T1000 (cell line): ENCODE results near the gene RNLS.
"Not testable (repeated sequence)": the region's sequence is repeated elsewhere in the genome, so short reads cannot be mapped to it uniquely, and the experiment has no call there.

Experiments
- DNase-seq: peaks from one replicate; lab custom pipeline; 2025; ENCODE audit warnings: mixed read lengths; lab: John Stamatoyannopoulos, UW

Gene RNLS

DNA sequence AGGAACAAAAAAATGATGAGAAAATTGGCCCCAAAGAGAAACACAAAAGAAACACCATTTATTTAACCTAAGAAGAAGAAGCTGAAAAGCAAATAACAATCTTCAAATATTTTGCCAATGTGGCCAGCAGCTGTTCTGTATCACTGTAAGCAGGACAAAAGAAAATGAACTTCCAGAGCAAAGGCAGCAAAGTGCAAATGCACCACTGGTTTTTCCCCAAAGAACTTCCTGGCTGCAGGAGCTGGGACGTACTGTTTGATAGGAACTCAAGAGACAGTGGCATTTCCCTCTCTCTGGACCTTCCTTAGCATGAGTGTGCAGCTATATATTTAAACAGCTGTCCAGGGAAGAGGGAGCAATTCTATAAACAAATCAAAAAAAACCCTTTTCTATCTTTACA is 60.4 kb downstream of the RNLS start:
- no peak for DNase-seq

DNA sequence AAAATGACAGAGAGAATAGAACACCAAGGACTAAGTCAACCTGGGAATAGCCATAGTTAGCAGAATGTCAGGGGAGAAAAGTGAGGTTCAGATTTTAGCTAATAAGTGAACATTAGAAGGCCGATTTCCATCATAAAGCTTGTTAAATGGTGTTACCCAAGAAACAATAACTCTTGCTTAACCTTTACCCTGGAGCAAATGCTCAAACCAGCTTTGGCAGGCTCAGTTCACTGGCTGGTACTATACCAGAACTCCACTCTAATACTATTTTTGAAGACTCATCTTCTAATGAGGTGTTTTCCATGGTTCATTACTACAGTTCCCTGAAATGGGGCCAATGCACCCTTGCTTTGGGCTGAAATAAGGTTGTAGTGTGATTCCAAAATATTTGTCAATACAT is 61.3 kb downstream of the RNLS start:
- no peak for DNase-seq

DNA sequence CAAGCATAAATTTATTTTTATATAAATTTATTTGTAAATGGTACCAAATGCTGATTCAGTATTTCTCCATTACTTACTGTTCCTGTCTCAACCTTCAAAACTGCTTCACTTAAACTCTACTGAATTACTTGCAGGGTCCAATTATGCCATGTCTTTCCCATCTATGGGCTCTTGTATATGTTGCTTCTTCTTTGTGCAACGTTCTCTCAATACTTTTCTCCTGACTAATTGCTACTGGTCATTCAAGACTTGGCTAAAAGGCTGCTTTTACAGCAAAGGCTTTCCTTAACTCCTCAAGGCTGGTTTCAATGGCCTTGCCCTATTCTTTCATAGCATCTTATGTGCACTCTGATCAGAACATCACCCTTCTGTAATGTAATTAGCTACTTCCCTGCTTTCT is 67.9 kb downstream of the RNLS start:
- no peak for DNase-seq

DNA sequence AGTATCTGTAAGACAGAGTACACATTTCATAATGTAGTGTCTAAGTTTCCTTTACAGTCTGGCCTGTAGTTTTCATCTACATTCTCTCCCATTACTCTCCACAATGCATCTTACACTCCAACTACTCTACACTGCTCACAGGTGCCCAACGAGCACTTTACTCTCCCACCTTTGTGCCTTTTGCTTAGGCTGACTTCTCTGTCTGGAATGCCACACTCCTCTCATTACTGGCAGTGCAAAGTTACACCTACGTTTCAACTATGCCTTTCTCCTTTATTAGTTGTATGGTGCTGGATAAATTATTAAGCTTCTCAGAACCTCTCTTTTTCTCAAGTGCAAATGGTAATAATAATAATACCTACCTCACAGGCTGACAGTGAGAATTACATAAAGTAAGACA is 70.5 kb downstream of the RNLS start:
- DNase-seq = no peak

DNA sequence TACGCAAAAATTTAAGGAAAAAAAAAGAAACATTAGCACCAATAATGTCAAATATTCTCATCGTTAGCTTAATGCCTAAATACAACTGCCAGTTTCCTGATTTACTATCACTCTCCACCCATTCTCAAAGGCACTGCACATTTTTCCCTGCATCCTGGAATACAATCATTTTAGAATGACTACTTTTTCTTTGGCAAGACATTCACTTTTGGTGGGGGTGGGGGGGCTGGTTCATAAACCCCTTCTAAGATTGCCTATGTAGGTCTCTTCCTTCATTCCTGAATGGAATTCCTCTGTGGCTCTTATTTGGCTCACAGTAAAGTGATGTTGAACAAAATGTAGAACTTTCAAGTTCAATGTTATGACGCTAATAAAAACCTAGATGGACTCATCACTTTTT is 74.3 kb downstream of the RNLS start:
- no peak for DNase-seq

DNA sequence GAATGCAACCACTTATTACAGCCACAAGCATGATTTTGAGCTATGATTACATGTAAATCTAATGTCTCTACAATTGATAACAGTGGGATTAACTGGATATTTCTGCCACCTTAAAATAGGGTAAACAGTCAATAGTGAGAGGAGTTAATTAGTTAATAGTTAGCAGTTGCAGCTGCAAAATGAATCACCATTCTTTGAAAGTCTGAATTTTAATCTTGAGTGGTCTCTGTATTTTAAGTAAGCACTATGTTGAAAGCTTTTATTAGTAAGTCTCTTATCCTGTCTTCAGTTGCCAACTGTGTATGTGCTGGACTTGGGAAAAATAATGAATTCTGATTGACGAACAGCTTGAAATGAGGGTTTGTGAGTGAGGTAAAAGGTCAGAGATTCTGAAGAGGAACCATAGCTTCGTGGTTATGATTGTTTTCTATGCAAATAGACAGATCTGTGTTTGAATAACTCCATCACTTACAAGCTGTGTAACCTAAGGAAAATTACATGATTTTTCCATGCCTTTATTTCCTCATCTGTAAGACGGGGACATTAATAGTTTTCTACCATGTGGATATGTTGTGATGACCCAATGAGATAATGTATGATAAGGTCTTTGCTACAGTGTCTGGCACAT is 75.2 kb downstream of the RNLS start:
- no peak for DNase-seq

DNA sequence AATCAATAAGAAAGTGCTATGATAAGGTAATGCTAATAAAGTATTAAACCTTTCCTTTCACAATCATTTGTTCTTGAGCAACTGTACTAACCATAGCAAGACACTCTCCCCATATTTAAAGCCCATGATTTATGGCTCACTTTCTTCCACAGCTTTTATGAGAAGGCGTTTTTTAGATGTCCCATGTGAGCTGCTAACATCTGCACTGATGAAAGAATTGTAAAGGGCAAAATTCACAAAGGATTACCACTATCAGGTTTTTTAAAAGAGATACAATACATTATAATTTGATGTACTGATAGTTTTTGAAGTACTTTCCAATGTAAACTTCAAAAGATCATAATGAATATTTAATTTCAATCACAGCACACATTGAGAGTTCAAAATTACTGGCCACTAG is 75.7 kb downstream of the RNLS start:
- DNase-seq = no peak

DNA sequence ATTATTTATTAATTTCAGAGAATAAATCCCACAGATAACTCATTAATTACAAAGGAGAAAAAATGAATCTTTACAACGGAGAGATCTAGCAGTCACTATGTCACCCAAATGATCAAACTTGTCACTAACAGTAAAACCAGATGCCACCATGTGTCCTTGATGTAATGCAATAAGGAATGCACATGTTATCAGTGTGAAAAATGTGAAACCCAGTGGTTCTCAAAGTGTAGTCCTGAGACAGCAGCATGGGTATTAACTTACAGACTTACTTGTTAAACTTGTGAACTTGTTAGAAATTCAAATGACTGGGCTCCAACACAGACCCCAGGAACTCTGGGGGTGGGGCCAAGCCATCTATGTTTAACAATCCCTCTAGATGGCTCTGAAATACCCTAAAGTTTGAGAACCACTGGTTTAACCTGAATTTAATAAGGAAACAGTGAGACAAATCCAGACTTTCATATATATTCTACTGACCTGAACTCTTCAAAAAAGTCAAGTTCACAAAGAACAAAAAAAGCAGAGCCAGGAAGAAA is 77.4 kb downstream of the RNLS start:
- no peak for DNase-seq

DNA sequence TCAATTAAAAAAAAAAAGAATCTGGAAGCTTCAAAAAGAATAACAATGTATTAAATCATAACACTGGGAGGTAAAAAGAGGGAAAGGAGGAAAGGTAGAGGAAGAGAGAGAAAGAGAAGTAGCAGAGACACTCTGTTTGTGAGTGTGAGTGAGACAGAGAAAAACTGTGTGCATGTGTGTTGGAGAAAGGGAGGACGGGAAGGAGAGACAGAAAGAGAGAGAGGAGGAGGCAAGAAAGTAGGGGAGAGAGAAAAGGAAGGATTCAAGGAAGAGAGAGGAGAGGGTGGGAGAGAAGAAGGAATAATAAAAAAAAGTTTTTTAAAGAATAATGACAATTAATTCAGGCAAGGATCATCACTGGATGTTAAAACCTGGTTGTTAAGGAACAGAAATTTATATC is 77.9 kb downstream of the RNLS start:
- no peak for DNase-seq

DNA sequence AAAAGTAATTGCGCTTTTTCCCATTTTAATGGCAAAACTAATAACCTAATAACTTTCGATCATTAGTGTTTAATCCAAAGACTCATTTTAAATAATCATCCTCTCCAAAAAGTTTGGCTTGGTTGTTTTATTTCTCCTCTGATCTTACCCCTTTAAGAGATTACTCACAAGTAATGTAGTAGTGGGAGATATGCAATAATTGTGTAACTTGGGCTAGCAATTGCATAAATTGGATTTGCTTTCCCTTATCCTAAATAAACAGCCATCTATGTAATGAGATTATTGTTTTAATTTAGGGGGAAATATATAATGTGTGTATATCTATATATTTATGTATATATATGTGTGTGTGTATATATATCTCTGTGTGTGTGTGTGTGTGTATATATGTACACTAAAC is 82.5 kb downstream of the RNLS start:
- no peak for DNase-seq

DNA sequence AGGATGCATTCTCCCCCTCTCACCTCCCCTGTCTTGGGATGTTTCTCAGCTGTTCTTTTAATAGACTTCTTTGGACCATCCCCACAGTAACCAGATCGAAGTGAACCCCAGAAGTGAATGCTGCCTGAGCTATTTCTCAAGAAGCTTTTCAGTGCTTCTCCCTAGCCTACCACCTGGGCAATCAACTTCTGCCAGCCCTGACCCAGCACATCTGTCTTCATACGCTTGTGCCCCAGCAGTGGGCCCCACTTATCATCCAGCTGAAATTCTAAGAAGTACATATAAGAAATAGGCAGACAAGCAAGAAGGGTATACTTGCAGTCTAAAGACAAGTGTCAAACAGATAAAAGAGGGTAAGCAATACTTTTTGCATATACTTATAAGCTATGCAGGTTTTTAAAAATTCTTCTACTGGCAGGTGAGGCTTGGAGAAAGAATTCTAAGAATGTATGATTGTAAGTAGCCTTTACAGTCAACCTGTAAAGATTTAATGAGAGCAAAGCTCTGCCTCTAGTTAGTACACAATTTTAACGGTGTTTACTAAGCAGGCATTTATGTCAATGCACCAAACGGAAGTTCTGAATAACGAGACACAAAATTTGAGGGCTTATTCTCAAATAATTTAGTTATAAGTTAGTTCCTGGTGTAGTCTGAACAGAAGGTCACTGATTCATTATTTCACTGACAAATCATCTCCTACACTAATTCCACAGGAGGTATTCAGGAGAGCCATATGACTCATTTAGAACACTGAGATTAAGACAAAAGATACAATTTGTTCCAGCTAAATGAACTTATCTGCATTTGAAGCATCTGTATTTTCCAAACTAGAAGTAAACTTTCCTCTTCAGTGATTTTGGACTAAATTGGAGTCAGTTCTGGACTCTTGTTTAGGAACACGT is 83.3 kb downstream of the RNLS start:
- no peak for DNase-seq

DNA sequence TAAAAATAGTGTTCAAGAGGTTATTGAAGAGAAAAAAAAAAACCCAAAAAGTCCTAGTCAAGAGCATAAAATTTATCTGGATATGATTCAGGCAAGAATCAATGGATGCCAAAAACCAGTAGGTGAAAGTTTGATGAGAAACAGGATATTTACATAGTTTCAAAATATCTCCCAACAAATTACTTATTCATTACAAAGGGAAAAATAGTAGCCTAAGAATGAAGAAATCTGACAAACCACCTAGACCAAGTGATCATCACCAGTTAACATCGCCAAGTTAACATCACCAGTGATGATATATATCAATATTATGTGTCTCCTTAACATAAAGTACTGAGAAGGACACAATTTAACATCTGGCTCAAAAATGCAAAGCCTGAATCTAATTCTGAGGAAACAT is 85.2 kb downstream of the RNLS start:
- DNase-seq = no peak

DNA sequence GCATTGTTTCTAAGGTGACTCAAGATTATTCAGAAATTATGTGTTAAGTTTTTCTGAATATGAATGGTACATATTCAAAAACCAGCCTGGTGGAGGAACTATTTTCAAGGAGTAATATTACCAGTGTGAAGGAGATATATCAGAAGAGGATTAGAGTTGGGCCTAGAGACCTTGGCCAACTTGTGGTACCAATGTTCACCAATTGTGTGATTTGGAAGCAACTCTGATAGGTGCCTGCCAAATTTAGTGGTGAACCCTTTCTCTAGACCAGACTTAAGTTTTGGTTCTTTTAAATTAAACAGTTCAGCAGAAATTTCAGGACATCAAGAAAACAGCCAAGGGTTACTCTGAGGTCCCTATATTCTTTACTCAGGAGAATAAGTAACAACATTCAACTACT is 88.6 kb downstream of the RNLS start:
- no peak for DNase-seq

DNA sequence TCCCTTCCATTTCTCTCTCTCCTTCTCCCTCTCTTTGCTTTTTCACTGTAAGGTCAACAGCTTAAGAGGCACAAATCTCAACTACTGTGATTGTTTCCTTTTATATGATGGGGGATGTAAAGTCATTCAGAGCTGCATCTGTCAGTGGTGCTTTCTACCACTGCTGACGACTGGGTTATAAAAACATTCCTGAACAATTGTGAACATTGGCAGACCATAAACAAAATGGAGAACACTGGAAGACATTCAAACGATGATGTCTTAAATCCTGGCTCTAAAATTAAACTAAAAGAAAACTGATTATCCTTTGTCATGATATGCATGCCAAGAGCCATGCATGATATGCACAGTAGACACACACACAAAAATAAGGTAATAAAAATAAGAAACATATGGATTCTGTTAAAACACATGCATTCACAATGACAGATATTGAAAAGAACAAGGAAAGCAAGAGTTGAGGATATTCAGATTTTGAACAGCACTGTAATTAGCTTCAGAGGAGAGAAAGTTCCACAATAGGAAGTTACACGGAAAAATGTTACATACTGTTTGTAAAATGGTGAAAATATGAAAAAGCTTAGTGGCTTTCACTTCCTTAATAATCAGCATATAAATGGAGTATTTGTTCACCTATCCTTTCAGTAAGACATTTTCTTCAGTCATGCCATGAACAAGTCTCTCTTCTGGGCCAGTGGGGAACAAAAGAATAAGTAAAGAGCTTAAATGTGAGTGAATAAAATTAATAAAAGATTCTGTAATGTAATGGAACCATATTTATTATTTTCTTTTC is 89.2 kb downstream of the RNLS start:
- no peak for DNase-seq

DNA sequence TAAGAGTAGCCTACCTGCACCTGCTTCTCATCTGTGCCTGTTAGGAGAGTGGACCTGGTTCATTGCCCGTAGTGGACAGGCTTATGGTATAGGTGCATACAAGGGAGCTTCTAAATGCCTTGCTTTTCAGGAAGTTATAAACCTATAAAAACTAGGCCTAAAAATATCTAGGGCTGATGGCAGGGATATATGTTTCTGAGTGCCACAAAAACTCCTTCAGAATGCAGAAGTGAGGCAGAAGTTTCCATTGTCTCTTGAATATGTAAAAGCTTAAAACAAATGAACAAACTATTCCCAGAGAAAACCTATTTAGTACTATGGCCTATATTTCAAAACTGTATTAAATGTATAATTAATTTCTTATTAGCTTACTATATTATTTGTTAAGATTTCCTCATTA is 91.8 kb downstream of the RNLS start:
- DNase-seq = no peak

DNA sequence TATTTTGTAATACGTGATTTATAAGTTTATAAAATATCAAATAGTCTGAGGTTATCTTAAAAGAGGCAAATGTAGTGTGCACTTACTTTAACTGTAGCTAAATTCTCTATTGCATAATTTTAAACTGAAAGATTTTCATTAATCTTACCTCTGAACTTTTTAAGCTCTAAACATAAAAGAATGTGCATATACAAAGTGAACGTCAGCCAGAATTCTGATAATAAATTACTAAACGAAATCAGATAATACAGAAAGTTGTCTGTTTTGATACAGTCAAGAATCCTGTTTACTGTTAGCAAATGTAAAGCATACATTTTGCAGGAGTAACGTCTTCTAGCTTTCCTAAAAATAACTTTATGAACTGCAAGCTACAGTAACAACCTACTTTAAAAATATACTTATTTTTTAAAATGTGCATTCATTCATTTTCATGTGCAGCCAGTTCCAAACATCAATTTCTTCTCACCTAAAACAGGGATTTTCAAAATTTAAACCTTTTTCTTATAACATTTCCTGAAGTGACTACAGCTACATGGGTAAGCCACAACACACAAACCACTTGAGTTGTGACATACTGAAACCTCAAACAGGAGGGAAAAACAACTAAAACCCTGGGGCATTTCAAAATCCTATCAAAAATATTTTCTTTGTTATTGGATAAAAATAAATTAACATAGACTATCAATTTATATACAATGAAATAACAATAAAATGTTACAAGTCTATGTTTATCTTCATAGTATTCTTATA is 92.7 kb downstream of the RNLS start:
- DNase-seq = no peak

DNA sequence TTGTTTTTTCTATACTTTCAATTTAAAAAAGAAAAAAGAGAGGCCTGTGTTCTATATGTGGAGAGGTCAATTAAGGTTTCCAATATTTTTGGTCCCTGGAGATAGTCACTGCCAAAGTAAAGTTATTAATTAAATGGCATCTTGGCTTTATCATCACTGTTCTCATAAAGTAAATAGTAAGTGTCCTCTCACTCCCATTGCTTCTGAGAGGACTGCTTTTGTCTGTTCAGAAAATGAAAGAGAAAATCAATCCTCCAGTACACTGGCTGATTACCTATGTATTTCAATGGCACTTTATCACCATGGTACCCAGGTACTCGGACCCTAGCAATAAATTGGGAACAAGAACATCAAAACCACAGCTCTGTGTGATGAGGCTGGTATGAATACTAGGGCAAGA is 94.0 kb downstream of the RNLS start:
- no peak for DNase-seq

DNA sequence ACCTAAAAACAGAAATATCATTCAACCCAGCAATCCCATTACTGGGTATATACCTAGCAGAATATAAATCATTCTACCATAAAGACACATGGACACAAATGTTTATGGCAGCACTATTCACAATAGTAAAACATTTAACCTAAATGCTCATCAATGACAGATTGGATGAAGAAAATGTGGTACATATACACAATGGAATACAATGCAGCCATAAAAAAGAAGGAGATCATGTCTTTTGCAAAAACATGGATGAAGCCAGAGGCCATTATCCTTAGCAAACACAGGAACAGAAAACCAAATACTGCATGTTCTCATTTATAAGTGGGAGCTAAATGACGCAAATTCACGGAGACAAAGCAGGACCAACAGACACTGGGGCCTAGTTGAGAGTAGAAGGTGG is 96.3 kb downstream of the RNLS start:
- not testable (repeated sequence) for DNase-seq

DNA sequence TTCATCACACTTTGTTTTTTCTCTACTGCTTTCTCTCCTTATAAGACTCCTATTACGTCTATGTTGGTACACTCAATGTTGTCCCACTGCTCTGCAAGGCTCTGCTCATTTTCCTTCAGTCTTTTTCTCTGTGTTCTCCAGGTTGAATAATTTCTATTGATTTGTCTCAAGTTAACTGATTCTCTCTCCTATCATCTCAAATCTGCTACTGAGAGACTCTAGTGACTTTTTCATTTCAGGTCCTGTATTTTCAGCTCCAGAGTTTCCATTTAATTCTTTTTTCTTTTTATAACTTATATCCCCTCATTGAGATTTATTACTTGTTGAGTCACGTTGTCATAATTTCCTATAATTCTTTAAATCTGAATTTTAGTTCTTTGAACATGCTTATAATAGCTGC is 100.9 kb downstream of the RNLS start:
- no peak for DNase-seq

DNA sequence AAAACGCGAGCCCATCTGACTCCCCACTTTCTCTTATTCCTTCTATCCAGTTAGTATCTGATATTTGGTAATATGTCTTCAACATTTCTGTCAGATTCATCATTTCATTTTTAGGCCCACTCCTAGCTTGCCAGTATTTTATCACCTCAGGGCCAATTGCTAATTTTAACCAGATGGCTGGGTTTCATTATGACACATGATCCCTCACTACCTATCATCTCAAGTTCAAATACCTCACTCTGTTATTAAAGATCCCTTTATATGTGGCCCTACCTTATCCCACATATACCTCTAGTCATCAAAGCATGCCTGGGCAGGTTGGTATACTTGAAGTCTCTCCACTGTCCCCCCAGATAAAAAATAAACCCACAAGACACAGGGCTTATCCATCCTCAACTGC is 104.9 kb downstream of the RNLS start:
- DNase-seq = no peak

DNA sequence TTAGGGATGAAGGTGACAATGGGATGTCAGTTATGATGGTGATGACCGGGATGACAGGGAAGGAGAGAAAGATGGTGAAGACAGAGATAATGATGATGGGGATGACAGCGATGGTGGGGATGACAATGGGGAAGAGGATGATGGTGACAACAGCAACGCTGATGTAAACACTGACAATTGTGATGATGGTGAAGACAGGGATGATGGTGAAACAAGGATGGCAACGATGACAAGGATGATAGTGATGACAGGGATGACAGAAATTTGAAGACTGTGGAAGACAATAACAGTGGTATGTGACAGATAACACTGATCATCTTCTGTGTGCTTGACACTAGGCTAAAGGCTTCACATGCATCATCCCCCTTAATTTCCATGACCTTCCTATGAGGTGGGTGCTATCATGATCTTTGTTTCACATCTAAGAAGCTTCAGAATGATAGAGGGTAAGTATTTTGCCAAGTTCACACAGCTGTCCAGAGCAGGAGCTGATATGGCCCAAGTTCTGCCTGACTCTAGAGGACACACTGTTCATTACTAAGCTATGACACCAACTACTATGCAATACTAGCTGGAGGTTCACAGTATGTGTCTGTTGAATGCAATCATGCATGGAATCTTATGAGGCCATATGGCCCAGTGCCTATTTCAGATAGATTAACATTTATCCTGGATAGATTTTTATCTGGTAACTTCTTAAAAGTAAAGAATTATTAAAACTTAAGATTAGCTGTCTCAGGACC is 105.6 kb downstream of the RNLS start:
- DNase-seq = no peak
